Measurements from ENCODE around the gene DDR2.
"Not testable (repeated sequence)": the region's sequence is repeated elsewhere in the genome, so short reads cannot be mapped to it uniquely, and the experiment has no call there.

The DDR2 gene

DNA sequence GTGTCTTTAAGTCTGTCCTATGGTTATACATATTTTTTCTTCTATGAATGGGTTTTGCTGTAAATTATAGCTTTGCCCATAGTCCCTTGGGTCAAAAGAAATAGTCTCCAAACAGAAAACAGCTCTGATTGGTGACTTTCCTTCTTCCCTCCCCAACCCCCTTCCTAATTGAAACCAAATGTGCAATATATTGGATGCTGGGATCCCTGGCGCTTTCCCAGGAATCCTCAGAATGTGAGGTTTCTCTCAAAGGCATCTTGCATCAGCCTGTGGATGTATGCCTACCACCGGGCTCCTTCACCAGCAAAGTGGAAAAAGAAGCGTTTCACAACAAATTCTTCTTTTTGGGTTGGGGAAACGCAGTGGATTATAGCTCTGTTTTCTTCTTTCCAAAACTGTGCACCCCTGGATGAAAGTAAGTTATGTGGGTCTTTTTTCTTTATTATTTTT lies at the start of gene DDR2:
TSS of gene DDR2 (plus strand) at position 248 of the 450 bp plus-strand sequence. CDS start 86,600 bp downstream, outside the sequence.
- in situ Hi-C loops (cut with MboI; ENCODE audit: low sequenced_read_pairs) = no loop called here

DNA sequence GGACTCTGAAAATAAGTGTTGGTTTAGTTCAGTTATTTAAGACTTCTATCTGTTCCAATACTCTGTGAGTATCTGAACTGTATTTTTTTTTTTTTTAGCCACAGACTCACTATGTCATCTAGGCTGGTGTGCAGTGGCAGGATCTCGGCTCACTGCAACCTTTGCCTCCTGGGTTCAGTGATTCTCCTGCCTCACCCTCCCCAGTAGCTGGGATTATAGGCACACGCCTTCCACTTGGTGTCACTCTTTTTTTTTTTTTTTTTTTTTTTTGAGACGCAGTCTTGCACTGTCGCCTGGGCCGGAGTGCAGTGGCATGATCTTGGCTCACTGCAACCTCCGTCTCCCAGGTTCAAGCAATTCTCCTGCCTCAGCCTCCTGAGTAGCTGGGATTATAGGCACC lies 49.4 kb upstream of the DDR2 start:
- in situ Hi-C loops (cut with MboI; ENCODE audit: low sequenced_read_pairs) = not testable (repeated sequence)

DNA sequence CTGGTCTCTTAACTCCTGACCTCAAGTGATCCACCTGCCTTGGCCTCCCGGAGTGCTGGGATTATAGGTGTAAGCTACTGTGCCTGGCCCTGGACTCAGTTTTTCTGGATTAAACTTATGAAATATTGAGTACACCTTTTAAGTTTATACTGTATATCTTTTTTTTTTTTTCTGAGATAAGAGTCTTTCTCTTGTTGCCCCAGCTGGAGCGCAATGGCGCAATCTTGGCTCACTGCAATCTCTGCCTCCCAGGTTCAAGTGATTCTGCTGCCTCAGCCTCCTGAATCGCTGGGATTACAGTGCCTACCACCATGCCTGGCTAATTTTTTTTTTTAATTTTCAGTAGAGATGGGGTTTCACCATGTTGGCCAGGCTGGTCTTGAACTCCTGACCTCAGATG lies 47.2 kb upstream of the DDR2 start:
- in situ Hi-C loops (cut with MboI; ENCODE audit: low sequenced_read_pairs) = not testable (repeated sequence)

DNA sequence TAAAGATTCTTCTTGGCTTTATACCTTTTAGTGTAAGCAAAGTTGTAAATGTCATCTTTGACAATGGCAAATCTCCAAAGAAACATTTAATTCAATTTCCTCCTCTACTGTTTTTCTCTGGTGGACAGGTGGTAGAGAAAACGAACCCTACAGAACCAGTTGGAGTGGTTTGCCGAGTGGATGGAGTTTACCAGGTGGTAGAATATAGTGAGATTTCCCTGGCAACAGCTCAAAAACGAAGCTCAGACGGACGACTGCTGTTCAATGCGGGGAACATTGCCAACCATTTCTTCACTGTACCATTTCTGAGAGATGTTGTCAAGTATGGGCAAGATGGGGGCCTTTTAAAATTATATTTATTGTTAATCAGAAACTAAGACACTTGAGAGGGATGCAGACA lies 44.9 kb upstream of the DDR2 start:
- in situ Hi-C loops (cut with MboI; ENCODE audit: low sequenced_read_pairs) = no loop called here

DNA sequence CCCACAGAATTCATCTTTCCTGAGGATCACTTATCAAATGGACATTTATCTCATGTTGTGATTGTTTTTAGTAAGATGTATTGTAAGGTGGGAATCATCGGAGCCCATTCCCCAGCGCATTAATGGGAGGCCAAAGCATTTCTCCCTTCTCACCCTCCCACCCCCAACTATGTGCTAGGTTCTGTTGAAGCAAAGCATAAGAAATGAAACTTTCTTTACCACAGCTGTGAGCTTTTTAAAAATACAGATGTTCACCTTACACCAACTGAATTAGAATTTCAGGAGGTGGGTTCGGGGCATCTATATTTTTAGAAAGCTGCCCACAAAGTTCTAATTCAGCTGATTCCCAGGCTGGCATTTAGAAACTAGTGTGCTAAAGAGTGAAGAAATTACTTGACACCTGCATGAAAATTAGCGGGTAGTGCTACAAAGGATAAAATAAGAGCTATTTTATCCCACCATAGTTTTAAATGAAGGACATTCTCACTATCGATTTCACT lies 44.5 kb upstream of the DDR2 start:
- in situ Hi-C loops (cut with MboI; ENCODE audit: low sequenced_read_pairs) = no loop called here

DNA sequence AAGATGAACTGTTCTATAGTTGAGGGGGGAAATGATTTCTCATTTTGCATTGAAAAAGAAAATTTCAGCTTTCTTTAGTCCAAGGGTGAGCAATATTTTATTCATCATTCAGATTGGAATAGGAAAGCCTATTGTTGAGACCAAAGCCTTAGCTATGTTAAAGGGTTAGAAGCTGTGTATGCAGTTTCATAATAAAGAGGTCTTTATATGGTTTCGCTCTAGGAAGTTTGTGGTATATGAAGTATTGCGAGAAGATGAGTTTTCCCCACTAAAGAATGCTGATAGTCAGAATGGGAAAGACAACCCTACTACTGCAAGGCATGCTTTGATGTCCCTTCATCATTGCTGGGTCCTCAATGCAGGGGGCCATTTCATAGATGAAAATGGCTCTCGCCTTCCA lies 42.2 kb upstream of the DDR2 start:
- in situ Hi-C loops (cut with MboI; ENCODE audit: low sequenced_read_pairs) = no loop called here

DNA sequence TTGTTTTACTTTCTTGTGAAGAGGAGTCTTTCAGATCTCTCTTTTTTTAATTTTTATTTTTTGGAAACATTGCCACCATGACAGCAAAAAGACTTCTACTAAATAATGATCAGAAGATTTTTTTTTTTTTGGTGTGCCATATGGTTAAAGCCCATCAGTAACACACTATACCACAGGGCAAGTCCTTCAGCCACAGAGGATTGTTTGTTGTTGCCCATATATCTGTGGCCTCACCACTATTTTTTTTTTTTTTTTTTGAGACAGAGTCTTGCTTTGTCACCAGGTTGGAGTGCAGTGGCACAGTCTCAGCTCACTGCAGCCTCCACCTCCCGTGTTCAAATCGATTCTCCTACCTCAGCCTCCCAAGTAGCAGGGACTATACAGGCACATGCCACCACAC lies 41.6 kb upstream of the DDR2 start:
- in situ Hi-C loops (cut with MboI; ENCODE audit: low sequenced_read_pairs) = no loop called here

DNA sequence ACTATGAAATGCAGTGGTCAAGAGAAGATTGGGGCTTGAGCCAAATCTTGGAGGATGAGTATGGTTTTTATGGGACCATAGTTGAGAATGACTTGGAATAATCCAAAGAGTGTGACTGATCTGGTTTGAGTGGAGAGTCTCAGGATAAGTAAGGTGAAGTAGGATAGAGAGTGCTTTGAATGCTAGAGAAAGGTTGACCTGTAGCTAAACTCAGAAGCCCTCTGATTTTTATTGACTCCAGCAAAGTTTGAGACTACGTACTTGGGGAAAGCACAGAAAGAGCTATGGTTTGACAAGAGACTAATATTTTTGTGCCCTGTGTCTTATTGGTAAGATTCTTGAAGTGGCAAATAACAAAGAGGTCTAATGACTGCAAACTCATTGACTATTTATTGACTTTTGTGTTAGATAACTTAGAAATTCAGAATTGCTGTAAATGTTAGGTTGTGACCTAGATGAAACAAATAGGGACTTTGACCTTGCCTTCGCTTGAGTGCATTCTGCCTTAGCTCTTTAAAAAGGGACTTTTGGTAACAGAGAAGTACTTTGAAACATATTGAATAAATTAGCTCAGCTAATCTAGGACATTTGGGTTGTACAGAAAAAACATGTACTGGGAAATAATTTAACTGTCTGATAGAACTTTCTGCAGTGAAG lies 35.6 kb upstream of the DDR2 start:
- in situ Hi-C loops (cut with MboI; ENCODE audit: low sequenced_read_pairs) = no loop called here

DNA sequence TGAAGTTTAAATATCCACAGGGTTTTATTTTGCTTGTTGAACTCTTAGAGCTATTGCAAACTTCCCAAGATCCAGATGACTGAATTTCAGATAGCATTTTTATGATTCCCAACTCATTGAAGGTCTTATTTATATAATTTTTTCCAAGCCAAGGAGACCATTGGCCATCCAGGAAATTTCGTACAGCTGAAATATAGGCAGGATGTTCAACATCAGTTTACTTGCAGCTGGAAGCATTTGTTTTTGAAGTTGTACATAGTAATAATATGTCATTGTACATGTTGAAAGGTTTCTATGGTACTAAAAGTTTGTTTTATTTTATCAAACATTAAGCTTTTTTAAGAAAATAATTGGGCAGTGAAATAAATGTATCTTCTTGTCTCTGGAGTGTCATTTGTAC lies 32.8 kb upstream of the DDR2 start:
- in situ Hi-C loops (cut with MboI; ENCODE audit: low sequenced_read_pairs) = no loop called here

DNA sequence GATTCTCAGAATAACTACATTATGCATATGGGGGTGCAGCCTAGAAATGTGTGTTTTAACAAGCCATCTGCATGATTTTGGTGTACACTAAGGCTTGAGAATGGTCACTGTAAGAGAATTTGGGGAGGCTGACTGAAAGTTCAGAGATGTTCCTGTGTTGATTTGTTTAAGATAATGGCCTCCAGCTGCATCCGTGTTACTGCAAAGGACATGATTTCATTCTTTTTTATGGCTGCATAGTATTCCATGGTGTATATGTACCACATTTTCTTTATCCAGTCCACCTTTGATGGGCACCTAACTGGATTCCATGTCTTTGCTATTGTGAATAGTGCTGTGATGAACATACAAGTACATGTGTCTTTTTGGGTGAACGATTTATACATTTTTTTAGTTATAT lies 29.1 kb upstream of the DDR2 start:
- in situ Hi-C loops (cut with MboI; ENCODE audit: low sequenced_read_pairs) = loop anchor here (25.0 kb wide), 1 partner anchor 159 kb away; no protein-coding TSS in a partner anchor

DNA sequence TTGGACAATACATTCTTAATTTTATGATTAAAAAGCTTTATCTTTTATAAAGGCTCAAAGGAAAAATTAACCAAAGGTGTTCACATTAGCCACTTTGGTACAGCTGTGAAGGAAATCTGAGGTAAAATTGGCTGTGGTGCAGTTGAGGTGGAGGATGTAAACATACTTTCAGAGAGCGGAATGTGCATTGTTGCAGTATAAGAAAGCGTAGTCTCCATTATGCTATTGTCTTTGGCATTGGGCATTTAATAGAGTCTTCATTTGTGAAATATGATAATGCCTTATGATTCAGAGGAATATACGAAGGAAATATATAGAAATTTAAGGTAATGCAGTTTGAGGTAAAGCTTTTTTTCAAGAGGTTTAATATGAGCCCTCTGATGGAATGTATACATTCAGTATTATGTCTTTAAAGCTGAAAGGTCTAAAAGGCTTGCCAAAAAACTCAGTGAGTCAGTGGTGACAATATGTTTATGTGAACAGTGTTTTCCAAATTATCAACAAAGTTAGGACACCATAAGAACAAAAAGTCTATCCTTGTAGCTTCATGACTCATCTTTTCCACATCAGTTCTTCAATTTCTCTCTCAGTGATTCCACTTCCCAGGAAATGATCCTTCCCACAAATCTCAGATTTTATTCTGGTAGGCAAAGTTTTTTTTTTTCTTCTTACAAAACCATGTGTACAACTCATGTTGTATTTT lies 26.9 kb upstream of the DDR2 start:
- in situ Hi-C loops (cut with MboI; ENCODE audit: low sequenced_read_pairs) = loop anchor here (25.0 kb wide), 1 partner anchor 157 kb away; no protein-coding TSS in a partner anchor

DNA sequence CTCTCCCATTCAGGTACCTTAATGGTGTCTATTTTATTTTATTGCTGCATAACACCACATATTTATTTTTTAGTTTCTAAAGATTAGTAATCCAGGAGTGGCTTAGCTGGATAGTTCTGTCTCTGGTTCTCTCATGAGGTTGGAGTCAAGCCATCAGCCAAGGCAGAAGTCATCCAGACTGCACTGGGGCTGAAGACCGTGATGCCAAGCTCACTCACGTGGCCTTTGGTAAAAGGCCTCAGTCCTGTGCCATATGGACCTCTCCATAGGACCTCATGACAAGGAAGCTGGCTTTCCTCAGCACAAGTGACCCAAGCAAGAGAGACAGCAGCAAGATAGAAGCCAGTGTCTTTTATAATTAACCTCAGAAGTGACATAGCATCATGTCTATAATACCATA lies 23.0 kb upstream of the DDR2 start:
- in situ Hi-C loops (cut with MboI; ENCODE audit: low sequenced_read_pairs) = loop anchor here (25.0 kb wide), 1 partner anchor 153 kb away; no protein-coding TSS in a partner anchor

DNA sequence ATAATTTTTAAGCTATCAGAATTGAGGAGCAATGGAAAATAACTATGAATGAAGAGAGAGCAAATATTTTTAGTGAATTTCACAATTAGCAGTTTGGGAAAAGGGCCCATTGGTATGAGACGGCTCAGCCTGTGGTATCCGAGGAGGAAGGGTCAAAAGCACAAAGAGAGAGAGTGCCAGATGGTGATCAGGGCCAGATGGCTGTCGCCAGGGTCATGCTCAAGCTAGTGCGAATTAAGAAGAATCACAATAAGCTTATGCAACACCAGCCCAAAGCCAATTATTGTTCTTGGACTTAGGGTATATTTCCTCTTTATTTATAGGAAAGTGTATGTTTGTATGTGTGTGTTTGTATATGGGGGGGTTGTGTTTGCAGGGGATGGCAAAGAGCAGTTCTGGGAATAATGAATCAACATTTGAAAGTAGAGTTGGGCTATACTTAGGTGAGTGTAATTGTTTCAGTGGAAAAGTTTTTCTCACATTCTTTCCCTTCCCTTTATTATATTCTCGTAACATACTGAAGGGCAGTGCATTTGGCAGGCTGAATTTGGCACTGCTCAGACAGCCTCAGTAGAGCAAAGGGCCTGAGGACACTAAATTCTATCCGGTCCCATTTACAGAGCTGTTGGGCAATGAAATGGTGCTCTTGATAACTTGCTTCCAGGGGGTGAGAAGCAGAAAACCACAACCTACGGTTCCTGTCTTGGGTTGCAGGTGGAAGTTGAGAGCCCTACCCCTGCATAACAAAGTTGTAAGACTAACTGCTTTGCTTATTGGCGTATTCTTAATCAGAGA lies 19.5 kb upstream of the DDR2 start:
- in situ Hi-C loops (cut with MboI; ENCODE audit: low sequenced_read_pairs) = loop anchor here (25.0 kb wide), 1 partner anchor 149 kb away; no protein-coding TSS in a partner anchor

DNA sequence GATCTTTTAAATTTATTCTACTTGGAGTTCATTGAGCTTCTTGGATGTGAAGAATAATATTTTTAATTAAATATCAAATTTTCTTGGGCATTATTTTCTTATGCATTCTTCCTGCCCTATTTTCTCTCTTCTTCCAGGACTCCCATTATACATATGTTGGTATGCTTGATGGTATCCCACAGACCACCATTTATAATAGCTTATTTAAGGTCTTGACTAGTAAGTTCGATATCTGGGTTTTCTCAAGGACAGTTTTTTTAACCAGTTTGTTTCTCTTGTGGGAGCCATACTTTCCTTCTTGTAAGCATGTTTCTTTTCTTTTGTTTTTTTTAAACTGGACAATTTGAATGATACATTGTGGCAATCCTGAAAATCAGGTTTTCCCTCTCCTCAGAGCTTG lies 15.4 kb upstream of the DDR2 start:
- in situ Hi-C loops (cut with MboI; ENCODE audit: low sequenced_read_pairs) = loop anchor here (25.0 kb wide), 1 partner anchor 145 kb away; no protein-coding TSS in a partner anchor

DNA sequence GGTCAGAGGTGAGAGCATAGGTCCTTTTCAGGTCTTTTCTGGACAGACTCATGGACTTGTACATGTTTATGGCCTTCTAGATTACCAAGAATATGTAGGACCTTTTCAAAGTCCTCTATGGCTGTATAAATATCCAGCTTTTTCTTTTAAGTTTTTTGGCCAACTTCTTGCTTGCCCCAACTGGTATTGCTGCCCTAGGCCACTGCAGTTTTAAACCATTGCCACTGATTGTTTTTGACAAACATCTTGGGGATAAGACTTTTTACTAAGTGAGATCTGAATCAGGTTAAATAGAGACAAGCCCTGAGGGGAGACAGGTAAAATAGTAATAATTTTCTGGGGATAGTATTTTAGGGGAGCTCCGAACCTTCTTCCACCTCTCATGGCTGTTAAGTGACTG lies 14.8 kb upstream of the DDR2 start:
- in situ Hi-C loops (cut with MboI; ENCODE audit: low sequenced_read_pairs) = loop anchor here (25.0 kb wide), 1 partner anchor 145 kb away; no protein-coding TSS in a partner anchor

DNA sequence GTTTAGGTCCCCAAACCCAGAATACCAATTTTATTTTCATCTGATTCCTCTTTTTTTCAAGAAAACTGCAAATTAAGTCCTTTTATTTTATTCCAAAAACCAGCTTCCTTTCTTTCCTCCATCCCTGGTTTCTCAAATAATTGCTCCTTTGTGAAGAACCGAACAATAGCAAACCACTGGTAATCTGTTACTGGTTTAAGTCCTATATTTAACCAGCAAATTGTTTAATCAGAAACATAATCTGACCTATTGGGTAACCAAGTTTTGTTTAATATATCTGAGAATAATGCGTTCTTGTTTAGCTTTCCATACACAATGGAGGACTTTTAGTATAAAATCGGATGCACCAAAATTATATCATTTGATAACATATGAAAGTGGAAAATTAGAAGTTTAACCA lies 13.2 kb upstream of the DDR2 start:
- in situ Hi-C loops (cut with MboI; ENCODE audit: low sequenced_read_pairs) = loop anchor here (25.0 kb wide), 1 partner anchor 143 kb away; no protein-coding TSS in a partner anchor

DNA sequence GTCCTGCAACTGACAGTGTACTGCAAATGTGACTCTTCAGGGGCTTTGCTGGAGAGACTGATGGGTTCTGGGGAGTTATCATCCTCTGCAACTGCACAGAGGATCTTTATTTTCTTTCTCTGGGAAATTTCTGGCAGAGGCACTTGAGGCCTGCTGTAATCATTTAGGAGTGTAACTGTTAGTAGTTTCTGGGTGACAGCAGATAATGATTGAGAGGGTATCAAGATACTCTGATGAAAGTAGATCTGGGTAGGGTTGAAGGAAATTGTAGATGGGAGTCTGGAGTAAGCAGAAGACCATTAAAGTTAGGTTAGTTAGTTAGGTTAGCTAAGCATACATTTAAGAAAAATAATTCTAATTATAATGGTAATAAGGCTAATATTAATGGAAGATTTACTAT lies 11.0 kb upstream of the DDR2 start:
- in situ Hi-C loops (cut with MboI; ENCODE audit: low sequenced_read_pairs) = loop anchor here (25.0 kb wide), 1 partner anchor 141 kb away; no protein-coding TSS in a partner anchor

DNA sequence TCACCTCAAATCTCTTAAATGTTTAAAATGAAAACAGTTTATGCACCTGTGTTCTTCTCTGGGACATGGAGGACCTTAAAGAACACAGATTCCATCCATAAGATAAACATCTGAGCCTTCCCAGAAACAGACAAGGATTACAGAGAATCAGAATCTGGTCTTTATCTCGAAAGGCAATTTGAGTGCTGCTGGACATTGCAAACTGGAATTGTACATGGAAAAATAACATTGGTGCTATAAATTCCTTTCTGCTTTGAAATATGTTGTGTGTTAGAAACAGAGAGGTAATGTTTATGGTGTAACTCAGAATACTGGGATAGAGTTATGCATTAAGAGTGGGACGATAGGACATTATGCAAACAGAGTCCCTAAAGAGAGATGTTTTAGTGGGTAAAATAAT lies 6.6 kb upstream of the DDR2 start:
- in situ Hi-C loops (cut with MboI; ENCODE audit: low sequenced_read_pairs) = no loop called here

DNA sequence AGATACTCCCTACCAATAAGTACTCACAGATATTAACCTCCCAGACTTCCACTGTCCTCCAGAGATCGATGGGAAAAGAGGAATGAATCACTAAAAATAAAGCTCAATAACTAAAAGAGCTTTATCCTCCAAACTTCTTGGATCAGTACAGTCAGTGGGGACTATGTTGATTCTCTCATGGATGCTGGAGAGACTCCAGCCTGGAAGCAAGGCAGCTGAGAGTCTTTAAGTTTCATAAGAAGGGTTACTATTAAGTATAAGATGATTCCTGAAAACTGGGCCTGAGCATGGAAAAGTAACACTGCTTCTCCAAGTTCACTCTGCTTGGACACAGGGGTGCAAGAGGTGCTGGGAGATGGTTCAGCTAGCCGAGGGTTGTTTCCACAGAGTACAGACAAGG lies 6.2 kb upstream of the DDR2 start:
- in situ Hi-C loops (cut with MboI; ENCODE audit: low sequenced_read_pairs) = no loop called here

DNA sequence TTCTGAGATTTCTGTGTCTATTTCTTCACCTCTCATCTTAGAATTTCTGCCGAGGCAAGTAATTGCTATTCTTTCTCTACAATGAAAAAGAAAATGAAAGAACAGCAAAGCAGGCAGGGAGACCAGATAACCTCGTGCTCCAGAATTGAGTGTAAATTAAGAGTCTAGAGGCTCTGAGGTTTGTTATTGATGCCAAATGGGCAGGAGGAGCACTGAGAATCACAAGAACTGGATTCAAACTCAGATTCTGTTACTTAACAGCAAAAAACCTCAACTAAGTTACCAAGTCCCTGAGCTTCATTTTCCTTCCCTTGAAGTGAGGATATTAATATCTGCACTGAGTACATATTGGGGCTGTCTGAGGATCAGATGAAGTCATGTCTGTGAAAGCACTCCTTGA lies 5.5 kb upstream of the DDR2 start:
- in situ Hi-C loops (cut with MboI; ENCODE audit: low sequenced_read_pairs) = no loop called here

DNA sequence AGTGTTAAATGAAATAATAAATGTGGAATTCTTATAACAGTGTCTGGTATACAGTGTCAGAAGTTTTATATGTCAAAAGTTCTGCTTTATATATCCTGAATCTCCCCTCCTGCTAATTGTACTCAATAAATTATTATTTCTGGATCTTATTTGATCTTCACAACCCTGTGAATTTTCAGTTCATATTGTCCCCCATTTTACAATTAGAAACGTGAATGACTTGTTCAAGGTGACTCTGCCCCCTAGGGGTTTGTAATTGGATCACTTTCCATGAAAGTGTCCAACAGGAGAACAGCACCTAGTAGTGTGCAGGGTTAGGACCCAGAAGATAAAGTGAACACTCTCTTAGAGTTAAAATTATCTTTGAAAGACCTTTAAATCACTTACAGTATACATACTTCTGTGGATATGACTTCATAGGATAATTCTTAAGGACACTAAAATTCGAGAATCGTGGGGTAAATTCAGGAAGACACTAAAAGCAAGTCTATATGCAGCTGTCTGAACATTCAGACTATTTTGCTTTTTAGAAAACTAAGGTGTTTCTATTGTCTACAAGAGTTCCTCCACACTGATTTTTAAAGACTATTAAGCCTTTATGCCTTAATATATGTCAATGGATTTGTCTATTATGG lies 4.5 kb upstream of the DDR2 start:
- in situ Hi-C loops (cut with MboI; ENCODE audit: low sequenced_read_pairs) = no loop called here
